Epithelial cell of proximal tubule (primary cell): ENCODE data around the gene GOLGA1. TPM values are rescaled to one million over a fixed set of nuclear protein-coding genes. Genes with fewer than 3 reads are reported as not detected.
"Not testable (repeated sequence)": the region's sequence is repeated elsewhere in the genome, so short reads cannot be mapped to it uniquely, and the experiment has no call there.

Source experiments
- DNase-seq: peaks from one replicate; pipeline ENCODE4 v3.0.0-alpha.2; 2011; ENCODE audit warnings: low read depth
- H3K4me3 ChIP-seq: 2 replicates; pipeline ENCODE4 v1.5.1; 2011; ENCODE audit warnings: low read depth, mild to moderate bottlenecking, low read length
- CTCF ChIP-seq: conservative IDR thresholded peaks from 2 replicates; pipeline ENCODE4 v1.5.1; 2012; ENCODE audit warnings: low read depth, mild to moderate bottlenecking, low read length
- total RNA-seq: library from RNA; depleted of rRNA; stranded (reverse); fragments of >200 nt; gene quantifications from 2 replicates; pipeline ENCODE4 v1.2.3, GENCODE V29; 2015

The GOLGA1 gene
- total RNA-seq, 1 donor from 2014 or later = 26.0 TPM

- no peak for TF ChIP-seq CTCF
- H3K4me3 ChIP-seq = no peak overlapping the region
- DNase-seq = no peak
Measured at GRCh38 chr9:124969401-124969800, 28.5 kb upstream of the GOLGA1 start.

- TF ChIP-seq CTCF = no peak
- H3K4me3 ChIP-seq = no peak overlapping the region
- DNase-seq = no peak
Measured at GRCh38 chr9:124968238-124968637, 27.4 kb upstream of the GOLGA1 start.

GRCh38 chr9:124965775-124966568, 25.1 kb upstream of the GOLGA1 start:
- not testable (repeated sequence) for H3K4me3 ChIP-seq, DNase-seq

- no peak overlapping the region for H3K4me3 ChIP-seq
- no peak for DNase-seq
- no peak for TF ChIP-seq CTCF
Measured at GRCh38 chr9:124964604-124965003, 23.7 kb upstream of the GOLGA1 start.

GRCh38 chr9:124964056-124964455, 23.2 kb upstream of the GOLGA1 start:
- no peak for TF ChIP-seq CTCF
- no peak overlapping the region for H3K4me3 ChIP-seq
- no peak for DNase-seq

- TF ChIP-seq CTCF = no peak
- H3K4me3 ChIP-seq = no peak overlapping the region
- DNase-seq = no peak
Measured at GRCh38 chr9:124960409-124960752, 19.5 kb upstream of the GOLGA1 start.

- DNase-seq, H3K4me3 ChIP-seq: not testable (repeated sequence)
Measured at GRCh38 chr9:124959671-124960408, 19.0 kb upstream of the GOLGA1 start.

GRCh38 chr9:124954255-124954654, 13.4 kb upstream of the GOLGA1 start:
- no peak for TF ChIP-seq CTCF
- no peak overlapping the region for H3K4me3 ChIP-seq
- no peak for DNase-seq
